HCT116 (cell line): ENCODE results near the gene ARRDC3. TPM values are rescaled to one million over a fixed set of nuclear protein-coding genes. Genes with fewer than 3 reads are reported as not detected.
A peak's percentile ranks its signal among the peaks of the same experiment; 100 is the strongest.

ENCODE experiments used
- ATAC-seq: fragments of 200-7000 bp; cut with Tn5 transposase; 2 replicates; pipeline ENCODE4 v1.9.1; 2020; ENCODE audit warnings: mild to moderate bottlenecking, moderate library complexity
- BruUV-seq: library from RNA; stranded (reverse); fragments of 400-500 nt; replicated peaks from 2 replicates; lab custom pipeline; 2021; lab: Mats Ljungman, UMichigan
- CTCF ChIA-PET: fragments of 300-600 bp; sonication (Branson Sonifier 250); formaldehyde crosslinking; loops from one replicate; lab custom pipeline; 2021; ENCODE audit warnings: antibody characterized with exemption; lab: Charles Lee
- POLR2A ChIA-PET: fragments of 300-600, 350-600 bp; sonication (Branson Sonifier 250); formaldehyde crosslinking; loops from one replicate; lab custom pipeline; 2021; ENCODE audit warnings: antibody characterized with exemption; lab: Charles Lee
- RAD21 ChIA-PET, 2 experiments: fragments of 300-600 bp; sonication (Branson Sonifier 250); formaldehyde crosslinking; loops; one replicate each; lab custom pipeline; 2023; ENCODE audit warnings: low total read pairs in 2 of 2; ENCODE audit not compliant: uncharacterized antibody in 2 of 2, unreplicated experiment in 2 of 2, low non-redundant PET in 1 of 2; lab: Charles Lee
- DNase-seq: peaks from one replicate; pipeline ENCODE4 v3.0.0-alpha.2; 2010; ENCODE audit warnings: low read depth, low spot score
- H2AFZ ChIP-seq: fragments of 200-600 bp; shearing (Covaris generic), sonication (generic); 2 replicates; pipeline ENCODE4 v1.6.1; 2017; ENCODE audit warnings: low read depth, mixed run types, mixed read lengths, antibody characterized with exemption, low read length; ENCODE audit not compliant: poor library complexity, severe bottlenecking
- H3K27ac ChIP-seq: 2 replicates; pipeline ENCODE4 v1.5.1; 2012; ENCODE audit warnings: low read depth, low read length
- H3K27me3 ChIP-seq: fragments of 200-600 bp; sonication (generic); 2 replicates; pipeline ENCODE4 v1.6.1; 2016; ENCODE audit warnings: mixed run types, low read length, mixed read lengths; ENCODE audit not compliant: insufficient read depth
- H3K36me3 ChIP-seq, 2 experiments: fragments of 200-500 bp in 1 of 2; fragments of 200-600 bp in 1 of 2; sonication (Bioruptor generic) in 1 of 2; sonication (generic) in 1 of 2; 2 replicates each; pipeline versions ENCODE4 v1.5.1 to v1.6.1; 2014 to 2016; ENCODE audit warnings: low read length in 2 of 2, inconsistent platforms in 1 of 2, mixed read lengths in 1 of 2, mixed run types in 1 of 2; ENCODE audit not compliant: insufficient read depth in 2 of 2, control insufficient read depth in 1 of 2
- H3K4me1 ChIP-seq, 2 experiments: fragments of 200-600 bp in 1 of 2; sonication (generic) in 1 of 2; 2 replicates each; pipeline versions ENCODE4 v1.5.1 to v1.6.1; 2012 to 2017; ENCODE audit warnings: low read length in 2 of 2, inconsistent platforms in 1 of 2, mild to moderate bottlenecking in 1 of 2, mixed read lengths in 1 of 2, mixed run types in 1 of 2, moderate library complexity in 1 of 2; ENCODE audit not compliant: insufficient read depth in 2 of 2, control insufficient read depth in 1 of 2
- H3K4me2 ChIP-seq: fragments of 200-600 bp; sonication (generic); 2 replicates; pipeline ENCODE4 v1.6.1; 2017; ENCODE audit warnings: mixed run types, low read length, mixed read lengths
- H3K4me3 ChIP-seq, 2 experiments: fragments of 200-600 bp in 1 of 2; sonication (generic) in 1 of 2; replicated peaks in 1 of 2; 2 replicates each; pipeline ENCODE4 v1.5.1; 2011 to 2016; ENCODE audit warnings: low read length in 2 of 2, control low read depth in 1 of 2, low read depth in 1 of 2, mild to moderate bottlenecking in 1 of 2, mixed read lengths in 1 of 2, mixed run types in 1 of 2
- H3K79me2 ChIP-seq: fragments of 200-600 bp; sonication (generic); 2 replicates; pipeline ENCODE4 v1.6.1; 2017; ENCODE audit warnings: mild to moderate bottlenecking, mixed run types, low read length, moderate library complexity, mixed read lengths; ENCODE audit not compliant: insufficient read depth
- H3K9ac ChIP-seq: fragments of 200-600 bp; sonication (generic); 2 replicates; pipeline ENCODE4 v1.6.1; 2016; ENCODE audit warnings: low read length, mixed read lengths
- H3K9me2 ChIP-seq: fragments of 200-600 bp; sonication (generic), shearing (Covaris generic); 2 replicates; pipeline ENCODE4 v1.6.1; 2017; ENCODE audit warnings: mixed run types, mild to moderate bottlenecking, moderate library complexity; ENCODE audit not compliant: insufficient read depth
- H3K9me3 ChIP-seq, 2 experiments: fragments of 200-500 bp in 1 of 2; fragments of 200-600 bp in 1 of 2; sonication (Bioruptor generic) in 1 of 2; sonication (generic) in 1 of 2; 2 replicates each; pipeline ENCODE4 v1.6.1; 2014 to 2017; ENCODE audit warnings: low read length in 2 of 2, mixed read lengths in 2 of 2, inconsistent platforms in 1 of 2, low read depth in 1 of 2, mild to moderate bottlenecking in 1 of 2, mixed run types in 1 of 2, moderate library complexity in 1 of 2; ENCODE audit not compliant: control insufficient read depth in 1 of 2, insufficient read depth in 1 of 2
- H4K20me1 ChIP-seq: fragments of 200-600 bp; sonication (generic), shearing (Covaris generic); 2 replicates; pipeline ENCODE4 v1.6.1; 2017; ENCODE audit warnings: mixed run types, mild to moderate bottlenecking, moderate library complexity; ENCODE audit not compliant: insufficient read depth
- ATF3 ChIP-seq: IDR thresholded peaks from 2 replicates; pipeline ENCODE4 v1.6.1; 2012
- CEBPB ChIP-seq: IDR thresholded peaks from 2 replicates; pipeline ENCODE4 v1.6.1; 2012; ENCODE audit warnings: low read depth
- CTCF ChIP-seq, 3 experiments: fragments of 200-600 bp in 1 of 3; sonication (generic) in 1 of 3; IDR thresholded peaks in 2 of 3; conservative IDR thresholded peaks in 1 of 3; 2 replicates each; pipeline ENCODE4 v1.5.1; 2012 to 2017; ENCODE audit warnings: low read depth in 2 of 3, low read length in 2 of 3, antibody characterized with exemption in 1 of 3, borderline replicate concordance in 1 of 3, control low read depth in 1 of 3, mild to moderate bottlenecking in 1 of 3, mixed read lengths in 1 of 3, mixed run types in 1 of 3, moderate library complexity in 1 of 3; ENCODE audit not compliant: insufficient read depth in 1 of 3
- EGR1 ChIP-seq: IDR thresholded peaks from 2 replicates; pipeline ENCODE4 v1.6.1; 2012; ENCODE audit warnings: low read depth
- JUND ChIP-seq: IDR thresholded peaks from 2 replicates; pipeline ENCODE4 v1.6.1; 2012
- POLR2A ChIP-seq: IDR thresholded peaks from 2 replicates; pipeline ENCODE4 v1.7.0; 2011; ENCODE audit warnings: borderline replicate concordance; ENCODE audit not compliant: insufficient read depth, insufficient read length; ENCODE audit errors: extremely low read depth
- POLR2AphosphoS5 ChIP-seq: IDR thresholded peaks from 2 replicates; pipeline ENCODE4 v1.6.1; 2011; ENCODE audit warnings: mild to moderate bottlenecking, low read depth, low read length, moderate library complexity
- RAD21 ChIP-seq: IDR thresholded peaks from 2 replicates; pipeline ENCODE4 v1.6.1; 2012; ENCODE audit warnings: low read depth, mild to moderate bottlenecking
- SIN3A ChIP-seq: IDR thresholded peaks from 2 replicates; pipeline ENCODE4 v1.6.1; 2012; ENCODE audit warnings: low read depth
- ZNF274 ChIP-seq: fragments of 200-500 bp; sonication (Bioruptor generic); IDR thresholded peaks from 2 replicates; pipeline ENCODE4 v1.6.1; 2014; ENCODE audit warnings: mild to moderate bottlenecking, low read depth, low read length, inconsistent platforms
- intact Hi-C: fragments of 100-400 bp; cut with micrococcal nuclease; formaldehyde crosslinking; loops from 2 replicates; pipeline ENCODE4 v1.10.0; 2022
- total RNA-seq: library from RNA; stranded (reverse); gene quantifications from one replicate; pipeline ENCODE4 v1.2.1, GENCODE V29; 2021; ENCODE audit not compliant: unreplicated experiment
- TF ChIP-seq, protein P1 (sequence below): IDR thresholded peaks from 2 replicates; pipeline ENCODE4 v1.6.1; 2011; ENCODE audit warnings: mild to moderate bottlenecking, low read length, moderate library complexity; ENCODE audit not compliant: insufficient replicate concordance; ENCODE audit errors: extremely low read depth
- TF ChIP-seq, protein P2 (sequence below): IDR thresholded peaks from 2 replicates; pipeline ENCODE4 v1.6.1; 2012

Gene ARRDC3
- total RNA-seq, 1 experiment from 2014 or later, result 41.5 TPM

DNA sequence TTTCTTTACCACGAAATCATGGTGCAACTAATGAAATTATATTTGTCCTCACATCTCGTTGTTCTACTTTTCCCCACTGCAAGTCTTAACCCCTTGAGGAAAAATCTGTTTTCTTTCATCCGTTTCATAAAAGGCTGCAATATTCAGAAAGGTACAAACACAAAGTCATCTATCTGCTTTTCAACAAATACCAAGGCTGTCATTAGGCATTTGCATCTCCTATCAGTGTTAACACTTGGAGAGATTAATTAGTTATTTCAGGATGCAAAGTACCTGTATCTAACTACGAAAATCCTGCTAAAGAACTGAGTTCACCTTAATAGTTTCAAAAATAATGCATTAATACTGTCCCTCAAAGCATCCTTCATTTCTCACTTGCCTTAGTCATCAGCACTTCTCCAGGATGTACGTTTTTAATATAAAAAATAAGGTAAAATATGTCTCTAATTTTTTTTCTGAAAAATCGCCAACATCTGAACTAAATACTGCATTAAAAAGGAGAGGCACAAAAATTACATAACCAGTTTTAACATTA is 1.8 kb downstream of the ARRDC3 start:
- Histone ChIP-seq H3K9me3 (no peaks in the 10 kb centered on the region), H3K79me2 (peaks cover 65% of the 10 kb centered on the region), H3K9ac (peak overlapping the region; percentile 89), H4K20me1 (no peaks in the 10 kb centered on the region), H3K27ac (peak overlapping the region; percentile 93), H3K4me2 (peak overlapping the region; percentile 82), H3K36me3 (peaks cover 15 to 24% of the 10 kb centered on the region in 2 experiments), H2AFZ (no peak overlapping the region), H3K4me3 (peak overlapping the region; percentile 77 to 78), H3K9me2 (no peaks in the 10 kb centered on the region), H3K4me1 (peaks cover 14 to 25% of the 10 kb centered on the region in 2 experiments), H3K27me3 (no peaks in the 10 kb centered on the region)
- intact Hi-C loops, result loop anchor here (10.0 kb wide), 2 partner anchors 447 to 517 kb away; no protein-coding TSS in a partner anchor
- DNase-seq, result no peak
- BruUV-seq, result TSS peak; percentile 65
- no peak for TF ChIP-seq RAD21
- 0 out of 2 replicates have a peak, but pooled peaks have one; percentile 26 for TF ChIP-seq CEBPB
- TF ChIP-seq SIN3A, result peak; percentile 29
- ATAC-seq, result no peak
- RAD21 ChIA-PET, result interaction anchor here (0.7 to 1.1 kb wide), 2 partner anchors 137 to 155 kb away, joined by 3 to 5 read pairs; no protein-coding TSS in a partner anchor
- CTCF ChIA-PET, result interaction anchor here (0.6 to 1.4 kb wide), 5 partner anchors 38 to 224 kb away, joined by 3 to 7 read pairs (median 4); no protein-coding TSS in a partner anchor
- POLR2A ChIA-PET, result interaction anchor here (0.7 to 1.9 kb wide), 22 partner anchors 10 to 1897 kb away, joined by 3 to 23 read pairs (median 4); no protein-coding TSS in a partner anchor

DNA sequence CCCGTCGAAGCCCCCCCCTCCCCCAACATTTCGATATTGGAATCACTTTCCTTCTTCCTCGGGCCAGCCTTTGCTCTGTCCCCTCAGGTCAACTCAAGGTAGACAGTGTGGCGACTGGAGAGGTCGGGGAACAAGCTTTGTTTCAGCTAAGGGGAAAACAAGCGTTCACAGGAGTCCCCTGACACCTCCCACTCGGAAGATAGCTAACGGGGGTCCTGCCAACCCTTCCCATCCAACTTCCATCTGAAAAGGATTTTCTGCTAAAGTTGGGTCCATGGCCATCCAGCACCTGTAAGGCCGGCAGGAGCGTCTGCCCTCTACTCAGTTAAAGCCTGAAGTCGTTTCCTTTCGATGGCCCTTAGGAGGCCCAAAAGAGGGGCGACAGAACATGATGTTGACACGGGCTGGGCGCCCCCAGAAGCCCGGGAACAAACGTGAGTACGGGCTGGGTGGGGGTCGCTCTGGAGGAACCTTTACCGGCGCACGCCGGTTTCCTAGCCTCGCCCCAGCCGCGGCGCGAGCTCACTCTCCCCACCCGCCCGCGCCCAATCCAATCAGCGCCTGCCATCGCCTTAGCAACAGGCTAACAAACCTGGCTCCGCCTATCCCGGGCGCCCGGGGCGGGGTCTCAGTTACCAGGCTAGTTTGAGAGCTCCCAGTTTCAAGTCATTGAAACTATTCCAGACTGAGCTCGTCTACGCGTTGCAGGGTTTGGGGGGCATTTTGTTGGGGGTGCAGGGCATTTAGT is 2.5 kb downstream of the ARRDC3 start:
- peaks cover 71% of the 10 kb centered on the region for H3K79me2 ChIP-seq
- ChIA-PET CTCF (interaction anchor here (0.6 to 1.4 kb wide), 5 partner anchors 39 to 223 kb away, joined by 3 to 7 read pairs (median 4); no protein-coding TSS in a partner anchor), RAD21 (interaction anchor here (0.7 to 1.1 kb wide), 2 partner anchors 136 to 155 kb away, joined by 3 to 5 read pairs; no protein-coding TSS in a partner anchor), POLR2A (interaction anchor here (0.7 to 1.9 kb wide), 22 partner anchors 9 to 1898 kb away, joined by 3 to 23 read pairs (median 4); no protein-coding TSS in a partner anchor)
- no peaks in the 10 kb centered on the region for H4K20me1 ChIP-seq
- H3K9me3 ChIP-seq, result no peaks in the 10 kb centered on the region
- peaks cover 20 to 30% of the 10 kb centered on the region in 2 experiments for H3K36me3 ChIP-seq
- peak overlapping the region; percentile 82 for H3K4me2 ChIP-seq
- no TSS peak for BruUV-seq
- DNase-seq (peak; percentile 86), ATAC-seq (peak; percentile 69)
- peaks cover 14 to 25% of the 10 kb centered on the region in 2 experiments for H3K4me1 ChIP-seq
- peak overlapping the region; percentile 93 for H3K27ac ChIP-seq
- H2AFZ ChIP-seq, result no peak overlapping the region
- intact Hi-C loops, result loop anchor here (10.0 kb wide), 2 partner anchors 446 to 516 kb away; no protein-coding TSS in a partner anchor
- no peaks in the 10 kb centered on the region for H3K9me2 ChIP-seq
- peak overlapping the region; percentile 77 to 78 for H3K4me3 ChIP-seq
- H3K9ac ChIP-seq, result peak overlapping the region; percentile 89
- H3K27me3 ChIP-seq, result no peaks in the 10 kb centered on the region
- peak; percentile 19; the same call in 1 of the 2 replicates for TF ChIP-seq JUND
- peak; percentile 72 for TF ChIP-seq POLR2A
- TF ChIP-seq, protein P1, sequence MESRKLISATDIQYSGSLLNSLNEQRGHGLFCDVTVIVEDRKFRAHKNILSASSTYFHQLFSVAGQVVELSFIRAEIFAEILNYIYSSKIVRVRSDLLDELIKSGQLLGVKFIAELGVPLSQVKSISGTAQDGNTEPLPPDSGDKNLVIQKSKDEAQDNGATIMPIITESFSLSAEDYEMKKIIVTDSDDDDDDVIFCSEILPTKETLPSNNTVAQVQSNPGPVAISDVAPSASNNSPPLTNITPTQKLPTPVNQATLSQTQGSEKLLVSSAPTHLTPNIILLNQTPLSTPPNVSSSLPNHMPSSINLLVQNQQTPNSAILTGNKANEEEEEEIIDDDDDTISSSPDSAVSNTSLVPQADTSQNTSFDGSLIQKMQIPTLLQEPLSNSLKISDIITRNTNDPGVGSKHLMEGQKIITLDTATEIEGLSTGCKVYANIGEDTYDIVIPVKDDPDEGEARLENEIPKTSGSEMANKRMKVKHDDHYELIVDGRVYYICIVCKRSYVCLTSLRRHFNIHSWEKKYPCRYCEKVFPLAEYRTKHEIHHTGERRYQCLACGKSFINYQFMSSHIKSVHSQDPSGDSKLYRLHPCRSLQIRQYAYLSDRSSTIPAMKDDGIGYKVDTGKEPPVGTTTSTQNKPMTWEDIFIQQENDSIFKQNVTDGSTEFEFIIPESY, result no peak
- no peak for TF ChIP-seq EGR1
- TF ChIP-seq ZNF274, result no peak
- TF ChIP-seq SIN3A, result peak; percentile 55
- peak; percentile 6; the same call in 1 of the 2 replicates for TF ChIP-seq RAD21
- TF ChIP-seq ATF3, result no peak
- TF ChIP-seq, protein P2, sequence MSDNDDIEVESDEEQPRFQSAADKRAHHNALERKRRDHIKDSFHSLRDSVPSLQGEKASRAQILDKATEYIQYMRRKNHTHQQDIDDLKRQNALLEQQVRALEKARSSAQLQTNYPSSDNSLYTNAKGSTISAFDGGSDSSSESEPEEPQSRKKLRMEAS, result peak; percentile 20; the same call in 1 of the 2 replicates
- TF ChIP-seq CTCF (IDR thresholded peaks at IDR 0.05 in 2 of 3, conservative IDR thresholded peaks at IDR 0.05 in 1 of 3; ENCODE audit: borderline replicate concordance in 1 of 3, insufficient read depth in 1 of 3, low read depth in 2 of 3, low read length in 2 of 3), result no peak
- TF ChIP-seq POLR2AphosphoS5, result peak; percentile 87
